ENCODE results near the gene RAB9A. TPM values are rescaled to one million over a fixed set of nuclear protein-coding genes. Genes with fewer than 3 reads are reported as not detected.

RAB9A gene
- total and polyA plus RNA-seq, 2 of the 8 experiments (the other 6 are each of a cell fraction or from before 2014, with no cell fraction given), result 21.8 to 34.0 TPM

- TF ChIP-seq ASH2L (IDR thresholded peaks at IDR 0.05; ENCODE audit: low read length) (no peak), CBX5 (IDR thresholded peaks at IDR 0.05; ENCODE audit: low read depth, low read length) (no peak), CTBP2 (IDR thresholded peaks at IDR 0.05; ENCODE audit: borderline replicate concordance, insufficient read depth, insufficient read length, low read length) (no peak)
These were observed 63.7 kb downstream of the RAB9A start (continued) for GRCh38 chrX:13752646-13753045.

All from H1 (cell line).